Neural progenitor cell (in vitro differentiated cells): ENCODE data around the gene BTBD9. TPM values are rescaled to one million over a fixed set of nuclear protein-coding genes. Genes with fewer than 3 reads are reported as not detected.
A peak's percentile ranks its signal among the peaks of the same experiment; 100 is the strongest.

Source experiments
- DNase-seq: peaks from one replicate; pipeline ENCODE4 v3.0.0-alpha.2; 2016; ENCODE audit warnings: low spot score
- H2AFZ ChIP-seq: fragments of 200-600 bp; sonication (generic); replicated peaks from 2 replicates; pipeline ENCODE4 v1.6.1; 2016; ENCODE audit warnings: antibody characterized with exemption
- H3F3A ChIP-seq: fragments of 200-600 bp; sonication (generic); 2 replicates; pipeline ENCODE4 v1.6.1; 2016; ENCODE audit warnings: antibody characterized with exemption, low read depth
- H3K27ac ChIP-seq: fragments of 200-600 bp; sonication (generic); 2 replicates; pipeline ENCODE4 v1.5.1; 2016; ENCODE audit warnings: mild to moderate bottlenecking
- H3K27me3 ChIP-seq: fragments of 200-600 bp; sonication (generic); 2 replicates; pipeline ENCODE4 v1.6.1; 2016; ENCODE audit warnings: mild to moderate bottlenecking, moderate library complexity
- H3K36me3 ChIP-seq: fragments of 200-600 bp; sonication (generic); 2 replicates; pipeline ENCODE4 v1.5.1; 2016
- H3K4me1 ChIP-seq: fragments of 200-600 bp; sonication (generic); 2 replicates; pipeline ENCODE4 v1.6.1; 2016; ENCODE audit warnings: mixed run types
- H3K4me2 ChIP-seq: fragments of 200-600 bp; sonication (generic); 2 replicates; pipeline ENCODE4 v1.6.1; 2016
- H3K4me3 ChIP-seq: fragments of 200-600 bp; sonication (generic); 2 replicates; pipeline ENCODE4 v1.5.1; 2016
- H3K79me2 ChIP-seq: fragments of 200-600 bp; sonication (generic); 2 replicates; pipeline ENCODE4 v1.6.1; 2016; ENCODE audit warnings: low read depth
- H3K9ac ChIP-seq: fragments of 200-600 bp; sonication (generic); 2 replicates; pipeline ENCODE4 v1.6.1; 2016
- H3K9me3 ChIP-seq: fragments of 200-600 bp; sonication (generic); 2 replicates; pipeline ENCODE4 v1.5.1; 2016; ENCODE audit warnings: low read depth
- H4K20me1 ChIP-seq: fragments of 200-600 bp; sonication (generic); 2 replicates; pipeline ENCODE4 v1.6.1; 2016; ENCODE audit warnings: low read depth
- H3K27ac Mint-ChIP-seq: 3 replicates; pipeline ENCODE4 v1.8.0; 2021; ENCODE audit warnings: mixed read lengths
- H3K27me3 Mint-ChIP-seq: 2 replicates; pipeline ENCODE4 v1.8.0; 2022; ENCODE audit warnings: low read depth, mild to moderate bottlenecking, inconsistent platforms, moderate library complexity, mixed read lengths; ENCODE audit not compliant: insufficient read depth
- H3K36me3 Mint-ChIP-seq: 3 replicates; pipeline ENCODE4 v1.8.0; 2021; ENCODE audit warnings: mixed read lengths
- H3K4me1 Mint-ChIP-seq: 3 replicates; pipeline ENCODE4 v1.8.0; 2021; ENCODE audit warnings: mixed read lengths
- H3K4me3 Mint-ChIP-seq: 3 replicates; pipeline ENCODE4 v1.8.0; 2021; ENCODE audit warnings: mild to moderate bottlenecking, moderate library complexity, mixed read lengths
- H3K9me3 Mint-ChIP-seq: 3 replicates; pipeline ENCODE4 v1.8.0; 2020; ENCODE audit warnings: mixed read lengths
- CTCF ChIP-seq: fragments of 200-600 bp; sonication (generic); IDR thresholded peaks from 2 replicates; pipeline ENCODE4 v1.5.1; 2017; ENCODE audit warnings: antibody characterized with exemption, mild to moderate bottlenecking
- EZH2 ChIP-seq: fragments of 200-600 bp; sonication (generic); IDR thresholded peaks from 2 replicates; pipeline ENCODE4 v1.6.1; 2017; ENCODE audit warnings: antibody characterized with exemption, mild to moderate bottlenecking, moderate library complexity
- EZH2phosphoT487 ChIP-seq: fragments of 200-600 bp; sonication (generic); IDR thresholded peaks from 2 replicates; pipeline ENCODE4 v1.6.1; 2017; ENCODE audit warnings: antibody characterized with exemption
- total RNA-seq: library from RNA; depleted of rRNA; stranded (reverse); fragments of >200 nt; gene quantifications from 2 replicates; pipeline ENCODE4 v1.2.3, GENCODE V29; 2015; ENCODE audit warnings: low replicate concordance

BTBD9 gene
- total RNA-seq, 1 donor from 2014 or later: 16.9 TPM

GRCh38 chr6:38148606-38149005 is 491.1 kb downstream of the BTBD9 start:
- Mint-ChIP-seq H3K27me3 (no peaks in the 10 kb centered on the region), H3K4me3 (no peak overlapping the region), H3K36me3 (peaks cover 14% of the 10 kb centered on the region), H3K27ac (no peak overlapping the region), H3K4me1 (peaks cover 64% of the 10 kb centered on the region), H3K9me3 (no peaks in the 10 kb centered on the region)
- Histone ChIP-seq H3K4me3 (no peak overlapping the region), H3K4me2 (peak overlapping the region; percentile 49), H3K4me1 (peaks cover 56% of the 10 kb centered on the region), H4K20me1 (peaks cover 88% of the 10 kb centered on the region), H3K36me3 (no peaks in the 10 kb centered on the region), H3F3A (peaks cover 20% of the 10 kb centered on the region), H2AFZ (no peak overlapping the region), H3K79me2 (peaks cover 33% of the 10 kb centered on the region), H3K27ac (no peak overlapping the region), H3K9me3 (no peaks in the 10 kb centered on the region), H3K9ac (no peak overlapping the region), H3K27me3 (no peaks in the 10 kb centered on the region)
- no peak for TF ChIP-seq EZH2phosphoT487
- no peak for TF ChIP-seq CTCF
- TF ChIP-seq EZH2: no peak
- DNase-seq: no peak

GRCh38 chr6:38146734-38147027 is 493.0 kb downstream of the BTBD9 start:
- Histone ChIP-seq H3K4me1 (peaks cover 75% of the 10 kb centered on the region), H4K20me1 (peaks cover 97% of the 10 kb centered on the region), H3F3A (peaks cover 31% of the 10 kb centered on the region), H3K4me2 (no peak overlapping the region), H3K9me3 (no peaks in the 10 kb centered on the region), H3K9ac (no peak overlapping the region), H3K27ac (no peak overlapping the region), H3K4me3 (no peak overlapping the region), H2AFZ (no peak overlapping the region), H3K36me3 (no peaks in the 10 kb centered on the region), H3K27me3 (no peaks in the 10 kb centered on the region), H3K79me2 (peaks cover 33% of the 10 kb centered on the region)
- DNase-seq: no peak
- Mint-ChIP-seq H3K36me3 (peaks cover 3% of the 10 kb centered on the region), H3K27ac (no peak overlapping the region), H3K27me3 (no peaks in the 10 kb centered on the region), H3K9me3 (no peaks in the 10 kb centered on the region), H3K4me3 (no peak overlapping the region), H3K4me1 (peaks cover 65% of the 10 kb centered on the region)
- TF ChIP-seq EZH2 (no peak), EZH2phosphoT487 (no peak), CTCF (no peak)

- H4K20me1 ChIP-seq: peaks cover 97% of the 10 kb centered on the region
- no peaks in the 10 kb centered on the region for H3K36me3 ChIP-seq
- peaks cover 35% of the 10 kb centered on the region for H3F3A ChIP-seq
- Mint-ChIP-seq H3K27me3 (no peaks in the 10 kb centered on the region), H3K4me1 (peaks cover 69% of the 10 kb centered on the region), H3K4me3 (no peak overlapping the region), H3K9me3 (no peaks in the 10 kb centered on the region), H3K27ac (no peak overlapping the region), H3K36me3 (peaks cover 6% of the 10 kb centered on the region)
- H3K4me2 ChIP-seq: no peak overlapping the region
- no peak overlapping the region for H2AFZ ChIP-seq
- peaks cover 80% of the 10 kb centered on the region for H3K4me1 ChIP-seq
- no peaks in the 10 kb centered on the region for H3K27me3 ChIP-seq
- peaks cover 33% of the 10 kb centered on the region for H3K79me2 ChIP-seq
- H3K9me3 ChIP-seq: no peaks in the 10 kb centered on the region
- DNase-seq: no peak
- H3K27ac ChIP-seq: no peak overlapping the region
- no peak overlapping the region for H3K4me3 ChIP-seq
- no peak for TF ChIP-seq EZH2
- H3K9ac ChIP-seq: no peak overlapping the region
Measured at GRCh38 chr6:38146021-38146733, 493.6 kb downstream of the BTBD9 start.

GRCh38 chr6:38144365-38144945 is 495.3 kb downstream of the BTBD9 start:
- peaks cover 89% of the 10 kb centered on the region for H4K20me1 ChIP-seq

More at GRCh38 chr6:38144365-38144945, 495.3 kb downstream of the BTBD9 start:
- Histone ChIP-seq H3K27me3 (no peaks in the 10 kb centered on the region), H3K4me3 (no peak overlapping the region), H3K4me2 (no peak overlapping the region), H3K36me3 (no peaks in the 10 kb centered on the region), H3K27ac (no peak overlapping the region), H3K79me2 (peaks cover 28% of the 10 kb centered on the region), H2AFZ (no peak overlapping the region), H3K9me3 (no peaks in the 10 kb centered on the region), H3K4me1 (peaks cover 68% of the 10 kb centered on the region), H3K9ac (no peak overlapping the region), H3F3A (peaks cover 30% of the 10 kb centered on the region)
- no peak for TF ChIP-seq EZH2
- no peak for TF ChIP-seq CTCF
- TF ChIP-seq EZH2phosphoT487: no peak
- no peaks in the 10 kb centered on the region for H3K9me3 Mint-ChIP-seq
- H3K4me3 Mint-ChIP-seq: no peak overlapping the region
- no peaks in the 10 kb centered on the region for H3K27me3 Mint-ChIP-seq
- DNase-seq: no peak
- H3K36me3 Mint-ChIP-seq: peaks cover 10% of the 10 kb centered on the region
- H3K27ac Mint-ChIP-seq: no peak overlapping the region
- peaks cover 57% of the 10 kb centered on the region for H3K4me1 Mint-ChIP-seq
